IPS-18a (cell line): Measurements from ENCODE around the gene NKRF.

Experiments
- H3K27ac ChIP-seq: one replicate; pipeline ENCODE4 v1.5.1; 2013; ENCODE audit warnings: low read length
- H3K27me3 ChIP-seq: one replicate; pipeline ENCODE4 v1.6.1; 2013; ENCODE audit warnings: mild to moderate bottlenecking, low read length; ENCODE audit not compliant: control insufficient read depth, insufficient read depth
- H3K36me3 ChIP-seq: one replicate; pipeline ENCODE4 v1.6.1; 2013; ENCODE audit warnings: low read depth, low read length; ENCODE audit not compliant: control insufficient read depth
- H3K4me1 ChIP-seq: one replicate; pipeline ENCODE4 v1.6.1; 2013; ENCODE audit warnings: low read depth, low read length; ENCODE audit not compliant: control insufficient read depth
- H3K4me3 ChIP-seq: one replicate; pipeline ENCODE4 v1.5.1; 2013; ENCODE audit warnings: low read length
- H3K9ac ChIP-seq: one replicate; pipeline ENCODE4 v1.6.1; 2013; ENCODE audit warnings: mild to moderate bottlenecking, low read length, moderate library complexity
- H3K9me3 ChIP-seq: one replicate; pipeline ENCODE4 v1.6.1; 2013; ENCODE audit warnings: low read depth, low read length; ENCODE audit not compliant: control insufficient read depth

The NKRF gene

GRCh38 chrX:119605464-119606279 is 552 bp downstream of the NKRF start:
- Histone ChIP-seq H3K27ac (no peak overlapping the region), H3K27me3 (peaks cover 26% of the 10 kb centered on the region), H3K4me1 (peaks cover 4% of the 10 kb centered on the region), H3K9ac (peak overlapping the region; percentile 81), H3K36me3 (no peaks in the 10 kb centered on the region), H3K9me3 (peaks cover 12% of the 10 kb centered on the region), H3K4me3 (peak overlapping the region; percentile 73)

DNA sequence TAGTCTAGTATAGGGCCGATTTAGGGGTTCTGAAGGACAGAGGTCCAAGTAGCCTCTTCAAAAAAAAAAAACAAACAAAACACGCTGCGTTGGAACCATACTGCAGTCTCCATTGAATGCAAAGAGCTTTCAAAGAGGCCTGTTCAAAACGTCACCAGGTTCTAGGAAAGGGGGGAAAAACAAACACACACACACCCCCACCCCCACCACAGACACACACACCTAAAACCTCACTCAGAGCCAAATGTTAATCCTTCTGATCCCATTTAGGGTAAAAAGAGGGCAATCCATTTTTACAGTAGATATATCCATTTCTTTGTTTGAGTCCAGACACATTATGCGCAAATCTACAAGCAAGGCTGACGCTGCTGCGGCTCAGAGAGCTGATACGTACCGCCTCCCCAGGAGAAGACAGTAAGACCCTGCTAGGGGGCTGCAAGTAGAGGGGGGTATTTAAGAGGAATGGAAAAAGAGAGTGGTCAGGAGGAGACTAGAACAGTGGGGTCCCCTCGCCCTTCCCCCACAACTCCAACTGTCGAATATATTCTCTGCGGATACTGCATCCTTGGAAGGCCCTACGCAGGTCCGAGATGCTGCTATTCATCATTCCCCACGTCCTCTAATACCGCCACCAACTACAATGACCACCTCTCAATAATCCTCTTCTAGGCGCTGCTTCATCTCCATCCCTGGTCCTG is 1.3 kb downstream of the NKRF start:
- H3K27ac ChIP-seq, result no peak overlapping the region
- H3K27me3 ChIP-seq, result peaks cover 26% of the 10 kb centered on the region
- peaks cover 4% of the 10 kb centered on the region for H3K4me1 ChIP-seq
- peak overlapping the region; percentile 36 for H3K9ac ChIP-seq
- H3K4me3 ChIP-seq, result peak overlapping the region; percentile 73
- H3K9me3 ChIP-seq, result peaks cover 12% of the 10 kb centered on the region
- no peaks in the 10 kb centered on the region for H3K36me3 ChIP-seq

DNA sequence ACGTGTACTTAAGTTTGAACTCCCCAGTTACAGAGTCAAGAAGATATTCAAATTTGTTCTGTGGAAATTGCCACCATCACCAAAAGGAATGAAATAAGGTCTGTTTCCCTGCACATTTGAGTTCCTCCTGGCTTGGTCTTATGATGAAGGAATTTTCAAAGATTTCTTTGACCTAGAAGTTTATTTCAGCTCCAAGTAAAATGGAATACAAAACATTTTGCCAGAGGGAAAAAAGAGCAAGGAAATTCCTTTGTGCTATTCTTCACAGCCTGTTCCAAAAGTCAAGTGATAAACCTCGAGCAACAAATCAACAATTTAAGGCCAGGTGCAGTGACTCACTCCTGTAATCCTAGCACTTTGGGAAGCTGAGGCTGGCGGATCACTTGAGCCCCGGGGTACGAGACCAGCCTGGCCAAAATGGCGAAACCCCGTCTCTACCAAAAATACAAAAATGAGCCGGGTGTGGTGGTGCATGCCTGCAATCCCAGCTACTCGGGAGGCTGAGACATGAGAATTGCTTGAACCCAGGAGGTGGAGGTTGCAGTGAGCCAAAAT is 3.4 kb downstream of the NKRF start:
- no peak overlapping the region for H3K9ac ChIP-seq
- peaks cover 21% of the 10 kb centered on the region for H3K27me3 ChIP-seq
- H3K4me3 ChIP-seq, result no peak overlapping the region
- no peaks in the 10 kb centered on the region for H3K36me3 ChIP-seq
- H3K27ac ChIP-seq, result no peak overlapping the region
- H3K9me3 ChIP-seq, result peaks cover 12% of the 10 kb centered on the region
- H3K4me1 ChIP-seq, result peaks cover 4% of the 10 kb centered on the region

DNA sequence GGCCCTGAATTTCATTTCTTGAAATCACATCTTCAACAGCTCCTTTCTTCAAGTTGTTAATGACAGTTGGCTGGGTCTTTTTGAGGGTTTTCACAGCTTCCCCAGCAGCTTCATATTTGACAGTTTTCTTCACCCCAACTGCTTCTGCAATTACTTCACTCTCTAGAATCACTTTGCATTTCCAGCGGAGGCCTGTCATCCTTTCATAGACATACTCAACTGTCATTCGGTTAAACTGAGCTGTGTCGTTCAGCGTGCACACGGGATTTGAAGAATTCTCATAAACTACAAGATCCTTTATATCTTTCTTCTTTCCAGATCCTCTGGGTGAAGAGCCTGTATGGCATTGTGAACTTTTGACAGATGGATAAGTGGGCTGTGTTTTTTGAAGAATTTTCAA is 16.4 kb downstream of the NKRF start:
- no peak overlapping the region for H3K9ac ChIP-seq
- H3K4me3 ChIP-seq, result no peak overlapping the region
- H3K36me3 ChIP-seq, result peaks cover 18% of the 10 kb centered on the region
- no peak overlapping the region for H3K27ac ChIP-seq
- peaks cover 15% of the 10 kb centered on the region for H3K9me3 ChIP-seq
- H3K27me3 ChIP-seq, result no peaks in the 10 kb centered on the region
- H3K4me1 ChIP-seq, result no peaks in the 10 kb centered on the region

DNA sequence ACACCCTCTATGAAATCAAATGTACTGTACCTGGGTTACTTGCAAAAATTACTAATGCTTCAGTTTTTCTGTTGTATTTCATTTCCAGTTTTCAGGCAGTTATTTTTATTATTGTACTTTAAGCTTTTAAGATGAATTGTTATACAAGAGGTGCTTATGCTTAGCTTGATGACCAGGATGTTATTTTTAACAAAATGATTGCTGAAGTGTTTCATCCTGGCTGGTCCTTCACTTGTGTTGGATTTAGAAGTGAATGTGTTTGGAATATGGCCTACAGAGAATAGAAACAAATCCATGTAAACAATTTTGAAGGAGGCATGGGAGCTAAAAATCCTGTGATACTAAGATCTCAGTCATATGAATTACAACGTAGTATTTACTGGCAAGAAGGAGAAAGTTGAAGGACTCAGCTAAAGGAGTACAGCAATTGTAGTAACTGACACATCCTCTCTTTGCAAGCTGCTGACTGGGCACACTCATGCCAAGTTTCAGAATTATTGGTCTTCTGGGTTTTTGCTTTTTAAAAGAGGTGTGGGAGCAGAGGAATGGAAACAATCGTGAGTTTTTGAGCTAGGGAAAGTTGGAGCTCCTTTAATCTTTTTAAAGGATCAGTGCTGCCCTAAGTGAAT is 22.7 kb downstream of the NKRF start:
- Histone ChIP-seq H3K27me3 (no peaks in the 10 kb centered on the region), H3K27ac (no peak overlapping the region), H3K9ac (no peak overlapping the region), H3K36me3 (peaks cover 4% of the 10 kb centered on the region), H3K4me3 (no peak overlapping the region), H3K4me1 (no peaks in the 10 kb centered on the region), H3K9me3 (peaks cover 9% of the 10 kb centered on the region)

- Histone ChIP-seq H3K36me3 (peaks cover 4% of the 10 kb centered on the region), H3K27me3 (no peaks in the 10 kb centered on the region), H3K9ac (no peak overlapping the region), H3K4me3 (no peak overlapping the region), H3K27ac (no peak overlapping the region), H3K4me1 (no peaks in the 10 kb centered on the region), H3K9me3 (peaks cover 4% of the 10 kb centered on the region)
These were observed 26.8 kb downstream of the NKRF start for GRCh38 chrX:119579414-119579813.

- Histone ChIP-seq H3K9ac (peak within 1 kb of the TSS; percentile 69), H3K4me3 (peak within 1 kb of the TSS; percentile 68), H3K4me1 (no peaks in the 10 kb centered on the region), H3K27ac (no peak within 1 kb of the TSS), H3K9me3 (no peaks in the 10 kb centered on the region), H3K36me3 (no peaks in the 10 kb centered on the region), H3K27me3 (no peaks in the 10 kb centered on the region)
These were observed 31.6 kb downstream of the NKRF start, which contains the start of gene UBE2A for GRCh38 chrX:119574394-119575266. Gene UBE2A, plus strand, starts transcription at chrX:119574563. Its CDS starts 149 bp downstream, at chrX:119574712.

GRCh38 chrX:119573840-119574393 is 32.3 kb downstream of the NKRF start:
- Histone ChIP-seq H3K4me1 (no peaks in the 10 kb centered on the region), H3K27ac (no peak overlapping the region), H3K27me3 (no peaks in the 10 kb centered on the region), H3K9ac (peak overlapping the region; percentile 33), H3K4me3 (peak overlapping the region; percentile 68), H3K36me3 (no peaks in the 10 kb centered on the region), H3K9me3 (no peaks in the 10 kb centered on the region)

- Histone ChIP-seq H3K27ac (no peak overlapping the region), H3K9ac (peak overlapping the region; percentile 33), H3K9me3 (no peaks in the 10 kb centered on the region), H3K27me3 (no peaks in the 10 kb centered on the region), H3K36me3 (no peaks in the 10 kb centered on the region), H3K4me3 (peak overlapping the region; percentile 68), H3K4me1 (no peaks in the 10 kb centered on the region)
These were observed 33.0 kb downstream of the NKRF start for GRCh38 chrX:119573222-119573621.

- Histone ChIP-seq H3K27me3 (no peaks in the 10 kb centered on the region), H3K27ac (no peak overlapping the region), H3K4me3 (no peak overlapping the region), H3K9ac (no peak overlapping the region), H3K9me3 (peaks cover 3% of the 10 kb centered on the region), H3K36me3 (no peaks in the 10 kb centered on the region), H3K4me1 (no peaks in the 10 kb centered on the region)
These were observed 35.8 kb downstream of the NKRF start for GRCh38 chrX:119570351-119570835.
